ENCODE data around the gene SIMC1.

The SIMC1 gene

GRCh38 chr5:176237971-176238644, at the start of gene SIMC1:
SIMC1 (plus strand) TSS chr5:176238424; CDS start chr5:176238509, 85 bp downstream.
- peak; percentile 60 for ATAC-seq

GRCh38 chr5:176188506-176189193, 49.6 kb upstream of the SIMC1 start:
- no peak for ATAC-seq

DNA sequence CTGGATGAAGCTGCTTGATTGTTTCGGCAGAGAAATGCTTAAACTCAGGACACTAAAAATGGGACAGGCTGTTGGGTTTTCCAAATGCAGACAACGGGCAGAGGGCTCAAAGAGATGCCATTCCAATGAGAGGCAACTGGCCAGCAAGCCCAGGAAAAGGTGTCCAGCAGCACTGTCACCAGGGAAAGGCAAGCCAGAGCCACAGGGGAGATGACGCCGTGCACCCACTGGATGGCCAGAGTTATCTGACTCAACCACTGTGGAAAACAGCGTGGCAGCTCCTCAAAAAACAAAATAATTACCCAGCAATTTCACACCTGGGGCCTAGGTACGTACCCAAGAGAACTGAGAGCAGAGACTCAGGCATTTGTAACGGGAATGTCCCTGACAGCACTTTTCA, 48.4 kb upstream of the SIMC1 start:
- TF ChIP-seq CSDC2 (CRISPR knock-in tag; IDR thresholded peaks at IDR 0.05) (no peak), OSR1 (CRISPR knock-in tag; IDR thresholded peaks at IDR 0.05) (no peak), ARNTL (CRISPR knock-in tag; IDR thresholded peaks at IDR 0.05; ENCODE audit: borderline replicate concordance, low read depth) (no peak), ZFP3 (CRISPR knock-in tag; IDR thresholded peaks at IDR 0.05) (no peak), POU6F1 (CRISPR knock-in tag; IDR thresholded peaks at IDR 0.05; ENCODE audit: borderline replicate concordance, low read depth) (no peak), ZNF70 (CRISPR knock-in tag; IDR thresholded peaks at IDR 0.05) (no peak), ZNF565 (CRISPR knock-in tag; conservative IDR thresholded peaks at IDR 0.05; ENCODE audit: low read depth) (no peak), ESRRG (CRISPR knock-in tag; IDR thresholded peaks at IDR 0.05) (no peak), TOX (CRISPR knock-in tag; IDR thresholded peaks at IDR 0.05; ENCODE audit: borderline replicate concordance) (no peak), SNAI2 (CRISPR knock-in tag; IDR thresholded peaks at IDR 0.05) (no peak), BACH2 (CRISPR knock-in tag; IDR thresholded peaks at IDR 0.05; ENCODE audit: borderline replicate concordance) (no peak), RARB (CRISPR knock-in tag; IDR thresholded peaks at IDR 0.05) (no peak), PPARA (CRISPR knock-in tag; IDR thresholded peaks at IDR 0.05; ENCODE audit: borderline replicate concordance) (no peak), GLIS3 (CRISPR knock-in tag; IDR thresholded peaks at IDR 0.05) (no peak), ZC3H10 (CRISPR knock-in tag; IDR thresholded peaks at IDR 0.05) (no peak), ISL1 (CRISPR knock-in tag; IDR thresholded peaks at IDR 0.05) (no peak)
- TF ChIP-seq, protein P1, sequence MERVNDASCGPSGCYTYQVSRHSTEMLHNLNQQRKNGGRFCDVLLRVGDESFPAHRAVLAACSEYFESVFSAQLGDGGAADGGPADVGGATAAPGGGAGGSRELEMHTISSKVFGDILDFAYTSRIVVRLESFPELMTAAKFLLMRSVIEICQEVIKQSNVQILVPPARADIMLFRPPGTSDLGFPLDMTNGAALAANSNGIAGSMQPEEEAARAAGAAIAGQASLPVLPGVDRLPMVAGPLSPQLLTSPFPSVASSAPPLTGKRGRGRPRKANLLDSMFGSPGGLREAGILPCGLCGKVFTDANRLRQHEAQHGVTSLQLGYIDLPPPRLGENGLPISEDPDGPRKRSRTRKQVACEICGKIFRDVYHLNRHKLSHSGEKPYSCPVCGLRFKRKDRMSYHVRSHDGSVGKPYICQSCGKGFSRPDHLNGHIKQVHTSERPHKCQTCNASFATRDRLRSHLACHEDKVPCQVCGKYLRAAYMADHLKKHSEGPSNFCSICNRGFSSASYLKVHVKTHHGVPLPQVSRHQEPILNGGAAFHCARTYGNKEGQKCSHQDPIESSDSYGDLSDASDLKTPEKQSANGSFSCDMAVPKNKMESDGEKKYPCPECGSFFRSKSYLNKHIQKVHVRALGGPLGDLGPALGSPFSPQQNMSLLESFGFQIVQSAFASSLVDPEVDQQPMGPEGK (CRISPR knock-in tag; IDR thresholded peaks at IDR 0.05; ENCODE audit: borderline replicate concordance), result no peak
- TF ChIP-seq, protein P2, sequence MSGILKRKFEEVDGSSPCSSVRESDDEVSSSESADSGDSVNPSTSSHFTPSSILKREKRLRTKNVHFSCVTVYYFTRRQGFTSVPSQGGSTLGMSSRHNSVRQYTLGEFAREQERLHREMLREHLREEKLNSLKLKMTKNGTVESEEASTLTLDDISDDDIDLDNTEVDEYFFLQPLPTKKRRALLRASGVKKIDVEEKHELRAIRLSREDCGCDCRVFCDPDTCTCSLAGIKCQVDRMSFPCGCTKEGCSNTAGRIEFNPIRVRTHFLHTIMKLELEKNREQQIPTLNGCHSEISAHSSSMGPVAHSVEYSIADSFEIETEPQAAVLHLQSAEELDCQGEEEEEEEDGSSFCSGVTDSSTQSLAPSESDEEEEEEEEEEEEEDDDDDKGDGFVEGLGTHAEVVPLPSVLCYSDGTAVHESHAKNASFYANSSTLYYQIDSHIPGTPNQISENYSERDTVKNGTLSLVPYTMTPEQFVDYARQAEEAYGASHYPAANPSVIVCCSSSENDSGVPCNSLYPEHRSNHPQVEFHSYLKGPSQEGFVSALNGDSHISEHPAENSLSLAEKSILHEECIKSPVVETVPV (CRISPR knock-in tag; IDR thresholded peaks at IDR 0.05), result no peak
- TF ChIP-seq, protein P3, sequence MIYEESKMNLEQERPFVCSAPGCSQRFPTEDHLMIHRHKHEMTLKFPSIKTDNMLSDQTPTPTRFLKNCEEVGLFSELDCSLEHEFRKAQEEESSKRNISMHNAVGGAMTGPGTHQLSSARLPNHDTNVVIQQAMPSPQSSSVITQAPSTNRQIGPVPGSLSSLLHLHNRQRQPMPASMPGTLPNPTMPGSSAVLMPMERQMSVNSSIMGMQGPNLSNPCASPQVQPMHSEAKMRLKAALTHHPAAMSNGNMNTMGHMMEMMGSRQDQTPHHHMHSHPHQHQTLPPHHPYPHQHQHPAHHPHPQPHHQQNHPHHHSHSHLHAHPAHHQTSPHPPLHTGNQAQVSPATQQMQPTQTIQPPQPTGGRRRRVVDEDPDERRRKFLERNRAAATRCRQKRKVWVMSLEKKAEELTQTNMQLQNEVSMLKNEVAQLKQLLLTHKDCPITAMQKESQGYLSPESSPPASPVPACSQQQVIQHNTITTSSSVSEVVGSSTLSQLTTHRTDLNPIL (CRISPR knock-in tag; IDR thresholded peaks at IDR 0.05; ENCODE audit: low read depth), result no peak
- TF ChIP-seq, protein P4, sequence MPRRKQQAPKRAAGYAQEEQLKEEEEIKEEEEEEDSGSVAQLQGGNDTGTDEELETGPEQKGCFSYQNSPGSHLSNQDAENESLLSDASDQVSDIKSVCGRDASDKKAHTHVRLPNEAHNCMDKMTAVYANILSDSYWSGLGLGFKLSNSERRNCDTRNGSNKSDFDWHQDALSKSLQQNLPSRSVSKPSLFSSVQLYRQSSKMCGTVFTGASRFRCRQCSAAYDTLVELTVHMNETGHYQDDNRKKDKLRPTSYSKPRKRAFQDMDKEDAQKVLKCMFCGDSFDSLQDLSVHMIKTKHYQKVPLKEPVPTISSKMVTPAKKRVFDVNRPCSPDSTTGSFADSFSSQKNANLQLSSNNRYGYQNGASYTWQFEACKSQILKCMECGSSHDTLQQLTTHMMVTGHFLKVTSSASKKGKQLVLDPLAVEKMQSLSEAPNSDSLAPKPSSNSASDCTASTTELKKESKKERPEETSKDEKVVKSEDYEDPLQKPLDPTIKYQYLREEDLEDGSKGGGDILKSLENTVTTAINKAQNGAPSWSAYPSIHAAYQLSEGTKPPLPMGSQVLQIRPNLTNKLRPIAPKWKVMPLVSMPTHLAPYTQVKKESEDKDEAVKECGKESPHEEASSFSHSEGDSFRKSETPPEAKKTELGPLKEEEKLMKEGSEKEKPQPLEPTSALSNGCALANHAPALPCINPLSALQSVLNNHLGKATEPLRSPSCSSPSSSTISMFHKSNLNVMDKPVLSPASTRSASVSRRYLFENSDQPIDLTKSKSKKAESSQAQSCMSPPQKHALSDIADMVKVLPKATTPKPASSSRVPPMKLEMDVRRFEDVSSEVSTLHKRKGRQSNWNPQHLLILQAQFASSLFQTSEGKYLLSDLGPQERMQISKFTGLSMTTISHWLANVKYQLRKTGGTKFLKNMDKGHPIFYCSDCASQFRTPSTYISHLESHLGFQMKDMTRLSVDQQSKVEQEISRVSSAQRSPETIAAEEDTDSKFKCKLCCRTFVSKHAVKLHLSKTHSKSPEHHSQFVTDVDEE (CRISPR knock-in tag; IDR thresholded peaks at IDR 0.05), result no peak
- no peak for ATAC-seq

More at GRCh38 chr5:176188506-176189193, 49.6 kb upstream of the SIMC1 start:
- TF ChIP-seq, protein P3 (CRISPR knock-in tag; IDR thresholded peaks at IDR 0.05; ENCODE audit: low read depth), result no peak
